Measurements from ENCODE around the gene HCK.

- peak in 1 of 3 donors; percentile 64 for TF ChIP-seq CTCF (IDR thresholded peaks at IDR 0.05)
- TF ChIP-seq POLR2A (IDR thresholded peaks at IDR 0.05), result no peak
These were observed 20.8 kb upstream of the HCK start for GRCh38 chr20:32031007-32031958.

Data from lower leg skin (tissue), 3 donors.